Astrocyte of the cerebellum (primary cell): ENCODE data around the gene CDH4.

Source experiments
- DNase-seq: peaks from one replicate; pipeline ENCODE4 v3.0.0-alpha.2; 2011; ENCODE audit warnings: low read depth
- H3K4me3 ChIP-seq: 2 replicates; pipeline ENCODE4 v1.5.1; 2011; ENCODE audit warnings: mild to moderate bottlenecking, low read depth, low read length, moderate library complexity
- in situ Hi-C: cut with HindIII; loops from 2 replicates; pipeline ENCODE4 v1.10.0; 2017; ENCODE audit warnings: low sequenced_read_pairs
- TF ChIP-seq, protein P1 (sequence below): IDR thresholded peaks from 2 replicates; pipeline ENCODE4 v1.5.1; 2012; ENCODE audit warnings: low read length, low read depth, moderate library complexity, mild to moderate bottlenecking; ENCODE audit errors: missing control alignments

CDH4 gene

DNA sequence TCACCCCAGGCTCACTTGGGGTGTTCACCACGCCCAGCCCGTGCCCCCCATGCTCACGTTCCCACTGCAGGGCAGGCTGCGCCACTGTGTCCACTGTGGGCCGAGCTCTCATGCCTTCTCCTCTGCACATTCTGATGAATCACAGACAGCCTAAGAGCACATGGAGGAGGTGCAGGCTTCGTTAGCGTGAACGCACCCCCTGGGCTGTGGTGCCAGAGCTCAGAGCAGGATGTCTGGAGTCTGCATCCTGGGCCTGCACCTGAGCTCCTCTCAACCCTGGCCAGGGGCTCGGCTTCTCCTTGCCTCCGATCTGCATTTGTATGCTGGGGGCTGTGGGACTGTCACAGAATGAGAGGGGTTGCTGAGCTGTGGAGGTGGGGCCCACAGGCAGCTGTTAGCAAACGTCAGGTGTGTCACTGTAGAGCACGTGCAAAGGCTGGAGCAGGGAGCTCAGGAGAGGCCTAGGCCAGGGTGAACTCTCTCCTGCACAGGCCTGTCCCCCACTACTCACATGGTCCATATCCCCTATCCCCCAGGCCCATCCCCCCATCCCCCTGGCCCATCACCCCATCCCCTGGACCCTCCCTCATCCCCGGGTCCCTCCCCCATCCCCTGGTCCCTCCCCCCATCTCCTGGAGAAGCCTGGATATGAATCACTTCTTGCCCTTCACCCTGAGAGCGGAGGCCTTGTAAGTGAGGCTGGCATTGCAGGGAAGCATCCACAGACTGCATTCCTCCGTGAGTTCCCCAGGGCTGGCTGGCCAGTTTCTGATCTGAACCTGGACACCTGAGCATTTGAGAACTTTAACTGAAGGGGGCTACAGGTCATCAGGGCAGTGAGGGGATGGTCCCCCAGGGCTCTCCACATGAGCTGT, 504.1 kb downstream of the CDH4 start:
- in situ Hi-C loops = no loop called here
- DNase-seq = no peak
- H3K4me3 ChIP-seq = no peak overlapping the region
- TF ChIP-seq, protein P1, sequence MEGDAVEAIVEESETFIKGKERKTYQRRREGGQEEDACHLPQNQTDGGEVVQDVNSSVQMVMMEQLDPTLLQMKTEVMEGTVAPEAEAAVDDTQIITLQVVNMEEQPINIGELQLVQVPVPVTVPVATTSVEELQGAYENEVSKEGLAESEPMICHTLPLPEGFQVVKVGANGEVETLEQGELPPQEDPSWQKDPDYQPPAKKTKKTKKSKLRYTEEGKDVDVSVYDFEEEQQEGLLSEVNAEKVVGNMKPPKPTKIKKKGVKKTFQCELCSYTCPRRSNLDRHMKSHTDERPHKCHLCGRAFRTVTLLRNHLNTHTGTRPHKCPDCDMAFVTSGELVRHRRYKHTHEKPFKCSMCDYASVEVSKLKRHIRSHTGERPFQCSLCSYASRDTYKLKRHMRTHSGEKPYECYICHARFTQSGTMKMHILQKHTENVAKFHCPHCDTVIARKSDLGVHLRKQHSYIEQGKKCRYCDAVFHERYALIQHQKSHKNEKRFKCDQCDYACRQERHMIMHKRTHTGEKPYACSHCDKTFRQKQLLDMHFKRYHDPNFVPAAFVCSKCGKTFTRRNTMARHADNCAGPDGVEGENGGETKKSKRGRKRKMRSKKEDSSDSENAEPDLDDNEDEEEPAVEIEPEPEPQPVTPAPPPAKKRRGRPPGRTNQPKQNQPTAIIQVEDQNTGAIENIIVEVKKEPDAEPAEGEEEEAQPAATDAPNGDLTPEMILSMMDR = no peak

GRCh38 chr20:61756966-61757677, 505.1 kb downstream of the CDH4 start:
- H3K4me3 ChIP-seq = no peak overlapping the region
- no peak for DNase-seq
- TF ChIP-seq, protein P1 = no peak
- in situ Hi-C loops = no loop called here

DNA sequence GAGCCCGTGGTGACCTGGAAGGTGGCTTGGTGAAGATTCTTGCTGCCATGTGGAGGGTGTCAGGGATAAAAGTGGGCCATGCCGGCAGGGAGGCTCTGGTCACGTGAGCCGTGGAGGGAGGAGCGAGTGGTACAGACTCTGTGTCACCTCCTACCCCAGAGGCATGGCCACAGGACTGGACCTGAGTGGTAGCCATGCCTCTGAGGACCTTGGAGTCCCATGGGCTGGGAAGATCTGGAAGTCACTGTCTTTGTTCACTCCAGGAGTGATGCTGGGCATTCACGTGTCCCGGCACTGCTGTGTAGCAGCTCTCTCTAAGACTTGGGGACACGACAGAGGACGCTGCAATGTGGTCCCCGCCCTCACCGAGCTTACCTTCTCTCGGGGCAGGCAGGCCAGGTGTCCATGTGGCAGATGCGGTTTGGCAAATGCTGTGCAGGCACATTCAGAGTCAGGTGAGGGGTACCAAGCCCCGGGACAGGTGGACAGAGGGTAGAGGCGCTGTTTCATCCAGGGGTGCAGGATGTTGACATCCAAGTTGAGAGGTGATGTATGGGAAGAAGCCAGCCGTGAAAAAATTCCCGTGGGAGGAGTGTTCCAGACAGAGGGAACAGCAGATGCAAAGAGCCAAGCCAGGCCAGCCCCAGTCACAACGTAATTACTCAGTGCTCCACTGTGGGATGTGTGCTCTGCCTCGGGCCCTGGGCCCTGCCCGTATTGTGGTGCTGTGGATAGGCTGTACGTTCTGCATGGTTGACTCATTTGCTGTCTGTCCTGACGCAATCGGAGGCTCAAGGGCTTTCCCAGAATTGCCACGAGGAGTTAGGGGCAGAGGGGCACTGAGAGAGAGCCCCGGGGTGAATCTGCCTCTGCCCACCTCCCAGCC, 505.9 kb downstream of the CDH4 start:
- in situ Hi-C loops = no loop called here
- H3K4me3 ChIP-seq = no peak overlapping the region
- TF ChIP-seq, protein P1 = no peak
- no peak for DNase-seq

DNA sequence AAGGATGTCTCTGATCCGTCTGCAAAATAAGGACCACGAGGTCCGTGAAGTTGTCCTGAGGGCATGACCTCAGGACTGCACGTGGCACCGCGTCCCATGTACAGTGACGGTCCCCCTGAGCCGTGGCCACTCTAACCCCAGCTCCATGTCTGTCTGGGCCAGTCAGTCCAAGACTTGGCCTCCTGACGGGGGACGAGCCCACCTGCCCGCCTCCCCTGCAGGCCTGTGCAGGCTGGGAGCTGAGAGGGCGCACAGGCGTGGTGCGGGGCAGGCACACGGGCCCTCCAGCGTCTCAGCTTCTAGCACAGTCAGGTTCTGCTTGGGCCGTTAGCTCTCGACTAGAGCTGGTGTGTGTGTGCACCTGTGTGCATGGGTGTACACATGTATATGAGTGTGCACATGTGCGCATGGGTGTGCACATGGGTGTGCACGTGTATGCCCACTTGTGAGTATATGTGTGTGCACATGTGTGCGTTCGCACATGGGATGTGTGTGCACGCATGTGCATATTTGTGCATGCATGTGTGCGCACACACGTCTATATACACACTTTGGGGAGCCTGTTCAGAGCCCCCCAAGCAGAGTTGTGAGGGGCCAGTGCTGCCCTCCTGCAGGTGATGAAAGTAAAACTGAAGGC, 506.6 kb downstream of the CDH4 start:
- in situ Hi-C loops = no loop called here
- H3K4me3 ChIP-seq = no peak overlapping the region
- DNase-seq = no peak
- TF ChIP-seq, protein P1 = no peak

DNA sequence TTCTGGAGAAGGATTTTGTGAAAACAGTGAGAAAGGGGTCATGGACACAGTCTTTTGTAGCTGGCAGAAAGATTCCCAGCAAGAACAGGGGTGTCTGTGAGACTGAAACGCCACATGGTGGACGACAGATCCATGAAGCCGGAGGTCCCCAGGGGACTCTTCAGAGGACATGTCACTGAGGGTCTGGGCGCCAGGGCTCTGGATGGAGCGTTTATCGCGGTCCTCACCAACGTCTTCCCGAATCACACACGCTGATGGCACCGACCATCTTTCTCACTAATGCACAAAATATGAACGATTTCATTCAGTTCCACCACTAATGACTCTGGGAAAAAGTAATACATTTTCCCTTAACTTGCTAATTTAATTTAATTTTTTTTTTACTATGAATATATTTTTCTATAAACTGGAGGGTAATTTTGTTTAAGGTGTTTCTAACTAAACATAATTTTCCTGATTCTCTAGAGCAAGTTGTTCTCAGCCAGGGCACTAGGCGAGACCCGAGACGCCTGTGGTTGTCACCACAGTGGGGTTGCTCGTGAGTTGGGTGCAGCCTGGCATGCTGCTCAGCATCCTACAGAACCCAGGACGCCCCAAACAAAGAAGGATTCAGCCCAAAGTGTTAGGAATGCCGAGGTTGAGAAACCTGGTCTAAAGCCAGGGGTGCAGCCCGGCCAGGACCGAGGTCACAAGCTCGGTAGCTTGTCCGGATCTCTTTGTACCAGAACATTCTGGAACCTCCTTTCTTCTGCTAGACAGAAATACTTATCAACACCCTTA, 507.4 kb downstream of the CDH4 start:
- in situ Hi-C loops = no loop called here
- H3K4me3 ChIP-seq = no peak overlapping the region
- TF ChIP-seq, protein P1 = no peak
- DNase-seq = no peak
